SH-SY5Y (cell line): ENCODE measurements around the gene INPP1.

Experiments used
- GATA2 ChIP-seq: IDR thresholded peaks from 2 replicates; pipeline ENCODE4 v1.6.1; 2011; ENCODE audit warnings: mild to moderate bottlenecking, low read depth, low read length
- GATA3 ChIP-seq: IDR thresholded peaks from 2 replicates; pipeline ENCODE4 v1.6.1; 2011; ENCODE audit warnings: low read depth, mild to moderate bottlenecking, low read length, moderate library complexity

The INPP1 gene, protein sequence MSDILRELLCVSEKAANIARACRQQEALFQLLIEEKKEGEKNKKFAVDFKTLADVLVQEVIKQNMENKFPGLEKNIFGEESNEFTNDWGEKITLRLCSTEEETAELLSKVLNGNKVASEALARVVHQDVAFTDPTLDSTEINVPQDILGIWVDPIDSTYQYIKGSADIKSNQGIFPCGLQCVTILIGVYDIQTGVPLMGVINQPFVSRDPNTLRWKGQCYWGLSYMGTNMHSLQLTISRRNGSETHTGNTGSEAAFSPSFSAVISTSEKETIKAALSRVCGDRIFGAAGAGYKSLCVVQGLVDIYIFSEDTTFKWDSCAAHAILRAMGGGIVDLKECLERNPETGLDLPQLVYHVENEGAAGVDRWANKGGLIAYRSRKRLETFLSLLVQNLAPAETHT

DNA sequence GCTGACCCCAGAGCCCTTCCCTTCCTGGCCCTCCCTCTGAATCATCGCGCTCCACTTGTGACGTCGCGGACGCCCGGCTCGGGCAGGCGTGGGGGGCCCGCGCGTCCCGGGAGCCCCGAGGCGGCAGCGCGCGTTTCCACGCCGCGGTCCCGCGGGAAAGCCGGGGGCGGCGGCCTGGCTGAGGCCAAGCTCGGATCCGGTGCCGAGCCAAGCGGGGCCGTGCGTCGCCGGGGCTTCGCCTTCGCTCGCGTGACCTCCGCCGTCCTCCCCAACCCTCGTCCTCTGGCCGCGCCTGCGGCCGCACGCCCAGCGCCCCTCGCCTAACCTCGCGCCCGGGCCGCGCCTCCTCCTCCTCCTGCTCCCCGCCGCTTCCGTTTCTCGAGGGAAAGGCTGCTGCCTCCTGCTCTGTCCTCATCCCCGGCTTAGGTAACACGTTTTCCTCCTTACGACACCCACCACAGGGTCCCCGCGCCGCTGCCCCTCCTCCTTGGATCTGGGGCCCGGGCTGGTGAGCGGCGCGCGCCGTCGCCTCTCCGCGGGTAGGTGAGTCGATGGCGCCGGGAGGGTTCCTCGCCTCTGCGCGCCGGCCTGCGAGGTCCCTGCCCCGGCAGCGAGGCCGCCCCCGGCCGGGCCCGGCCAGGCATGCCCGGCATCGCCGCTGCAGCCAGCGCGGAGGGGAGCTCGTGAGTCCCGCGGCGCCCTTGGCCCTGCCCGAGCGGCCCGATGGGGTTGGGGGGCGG lies at the start of gene INPP1:
TSS of gene INPP1 (plus strand) at position 54 of the 740 bp plus-strand sequence. CDS start 16,514 bp downstream, outside the sequence.
- TF ChIP-seq GATA2 (no peak), GATA3 (no peak)

GRCh38 chr2:190301032-190301431 lies 42.4 kb upstream of the INPP1 start:
- TF ChIP-seq GATA3, result no peak
- no peak for TF ChIP-seq GATA2

- TF ChIP-seq GATA3, result no peak
- TF ChIP-seq GATA2, result no peak
Measured at GRCh38 chr2:190302052-190302451, 41.3 kb upstream of the INPP1 start.

- TF ChIP-seq GATA3 (no peak), GATA2 (no peak)
Measured at GRCh38 chr2:190303647-190304046, 39.7 kb upstream of the INPP1 start.

DNA sequence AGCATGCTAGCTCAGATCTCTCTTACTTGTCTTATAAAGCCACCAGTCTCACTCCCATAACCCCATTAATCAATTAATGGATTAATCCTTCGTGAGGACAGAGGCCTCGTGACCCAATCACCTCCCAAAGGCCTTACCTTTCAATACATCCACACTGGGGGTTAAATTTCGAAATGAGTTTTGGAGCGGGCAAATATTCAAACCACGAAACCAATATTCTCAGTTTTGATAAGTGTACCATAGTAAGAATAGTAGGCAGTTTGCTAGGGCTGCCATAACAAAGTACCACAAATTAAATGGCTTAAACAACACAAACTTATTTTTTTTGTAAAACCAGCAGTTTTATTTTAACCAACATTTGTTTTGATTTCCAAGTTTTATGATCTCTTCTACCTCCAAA lies 39.0 kb upstream of the INPP1 start:
- TF ChIP-seq GATA2 (no peak), GATA3 (no peak)

DNA sequence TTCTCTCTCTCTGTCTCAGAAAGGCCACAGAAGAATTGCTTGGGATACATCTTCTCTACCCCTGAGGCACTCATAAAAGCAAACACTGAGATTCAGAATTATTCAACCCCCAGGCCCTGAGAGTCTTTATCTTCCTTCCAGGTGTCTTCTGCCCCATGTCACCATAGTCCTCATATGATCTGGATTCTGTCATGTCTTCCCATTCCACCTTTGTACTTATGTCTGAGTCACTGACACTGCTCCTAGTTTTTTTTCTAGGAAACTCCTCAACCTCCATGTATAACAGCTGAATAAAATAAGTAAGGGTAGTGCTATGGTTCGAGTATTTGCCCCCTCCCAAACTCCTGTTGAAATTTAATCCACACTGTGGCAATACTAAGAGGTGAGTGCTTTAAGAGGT lies 35.4 kb upstream of the INPP1 start:
- TF ChIP-seq GATA2 (no peak), GATA3 (no peak)

- no peak for TF ChIP-seq GATA3
- no peak for TF ChIP-seq GATA2
Measured at GRCh38 chr2:190311893-190312634, 31.3 kb upstream of the INPP1 start.

- TF ChIP-seq GATA2, result no peak
- TF ChIP-seq GATA3, result no peak
Measured at GRCh38 chr2:190313880-190314279, 29.5 kb upstream of the INPP1 start.

GRCh38 chr2:190315273-190315672 lies 28.1 kb upstream of the INPP1 start:
- TF ChIP-seq GATA2 (no peak), GATA3 (no peak)

DNA sequence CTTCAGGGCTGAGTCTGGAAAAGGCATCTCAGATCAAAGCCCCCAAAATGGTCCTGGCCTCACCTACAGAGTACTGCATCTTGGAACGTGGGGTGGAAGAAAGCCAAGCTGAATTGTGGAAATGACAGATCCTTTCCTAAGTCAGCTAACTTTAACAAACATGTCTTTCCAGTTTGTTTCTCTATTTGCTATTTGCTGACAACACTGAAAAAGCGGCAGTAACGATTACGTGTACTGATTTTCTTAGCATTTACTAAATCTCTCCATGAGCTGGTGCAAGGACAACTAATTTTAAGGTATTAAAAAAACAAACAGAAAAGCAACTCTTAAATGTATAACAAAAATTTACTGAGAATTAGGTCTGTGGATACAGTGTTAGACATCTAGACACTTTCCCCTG lies 24.9 kb upstream of the INPP1 start:
- no peak for TF ChIP-seq GATA2
- TF ChIP-seq GATA3, result no peak

- no peak for TF ChIP-seq GATA3
- no peak for TF ChIP-seq GATA2
Measured at GRCh38 chr2:190318931-190319554, 24.3 kb upstream of the INPP1 start.

- peak; percentile 17; the same call in 1 of the 2 replicates for TF ChIP-seq GATA2
- no peak for TF ChIP-seq GATA3
Measured at GRCh38 chr2:190319555-190320498, 23.6 kb upstream of the INPP1 start, which contains the start of gene HIBCH. Gene HIBCH, minus strand, starts transcription at chr2:190319826. Its CDS starts 76 bp downstream, at chr2:190319750.

DNA sequence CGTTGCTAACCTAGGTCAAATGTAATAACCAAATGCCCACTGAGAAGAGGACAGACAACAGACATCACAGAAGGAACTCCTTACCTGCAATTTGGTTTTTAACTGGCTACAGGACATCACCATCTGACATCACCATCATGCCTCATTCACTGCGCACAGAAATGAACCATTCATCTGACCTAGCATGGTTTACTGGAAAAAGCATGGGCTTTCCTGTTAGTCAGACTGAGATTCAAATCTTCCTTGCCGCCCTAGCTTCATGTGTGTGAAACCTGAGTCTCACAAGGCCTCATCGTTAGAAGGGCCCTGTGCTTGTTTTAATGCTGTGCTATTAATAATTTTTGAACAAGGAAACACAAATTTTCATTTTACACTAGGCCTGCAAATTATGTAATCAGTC lies 22.7 kb upstream of the INPP1 start:
- no peak for TF ChIP-seq GATA3
- TF ChIP-seq GATA2, result no peak
